Stimulated activated CD4-positive, alpha-beta T cell treated with anti-CD3 and anti-CD28 coated beads, Interleukin-1b, Interleukin-23, amount 100 ng/mL, for 4 hours (primary cell): ENCODE results near the gene GPR42.

ENCODE experiments used
- DNase-seq, 2 donors: peaks; one replicate each; pipeline ENCODE4 v3.0.0-alpha.2; 2020; ENCODE audit warnings: low read depth in 2 of 2

Gene GPR42, protein sequence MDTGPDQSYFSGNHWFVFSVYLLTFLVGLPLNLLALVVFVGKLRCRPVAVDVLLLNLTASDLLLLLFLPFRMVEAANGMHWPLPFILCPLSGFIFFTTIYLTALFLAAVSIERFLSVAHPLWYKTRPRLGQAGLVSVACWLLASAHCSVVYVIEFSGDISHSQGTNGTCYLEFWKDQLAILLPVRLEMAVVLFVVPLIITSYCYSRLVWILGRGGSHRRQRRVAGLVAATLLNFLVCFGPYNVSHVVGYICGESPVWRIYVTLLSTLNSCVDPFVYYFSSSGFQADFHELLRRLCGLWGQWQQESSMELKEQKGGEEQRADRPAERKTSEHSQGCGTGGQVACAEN

GRCh38 chr19:35370722-35371121 lies at the start of gene GPR42:
GPR42 (plus strand) TSS chr19:35371068; CDS start chr19:35371360, 292 bp downstream.
- no peak for DNase-seq

GRCh38 chr19:35321291-35321690 lies 49.6 kb upstream of the GPR42 start:
- DNase-seq: no peak

GRCh38 chr19:35322014-35322413 lies 48.9 kb upstream of the GPR42 start:
- no peak for DNase-seq

DNA sequence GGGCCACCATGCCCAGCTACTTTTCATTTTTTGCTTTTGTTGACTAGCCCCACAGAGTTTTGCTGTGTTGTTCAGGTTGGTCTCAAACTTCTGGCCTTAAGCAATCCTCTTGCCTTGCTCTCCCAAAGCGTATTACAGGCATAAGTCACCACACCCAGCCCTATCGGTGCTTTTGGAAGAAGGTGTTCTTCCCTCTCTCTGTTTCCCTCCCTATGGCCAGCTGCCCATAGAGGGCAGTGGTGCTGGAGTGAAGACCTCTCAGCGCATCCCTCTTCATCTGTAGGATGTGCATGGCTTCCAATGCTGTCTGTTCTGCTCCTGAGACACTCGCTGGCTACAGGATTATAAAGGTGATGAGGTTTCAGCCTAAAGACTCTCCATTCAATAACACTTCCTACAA lies 43.2 kb upstream of the GPR42 start:
- no peak for DNase-seq

- no peak for DNase-seq
Measured at GRCh38 chr19:35328851-35329285, 42.0 kb upstream of the GPR42 start, which contains the start of gene CD22. CD22 (plus strand) TSS chr19:35329187; CDS start chr19:35332041, 2,854 bp downstream.

DNA sequence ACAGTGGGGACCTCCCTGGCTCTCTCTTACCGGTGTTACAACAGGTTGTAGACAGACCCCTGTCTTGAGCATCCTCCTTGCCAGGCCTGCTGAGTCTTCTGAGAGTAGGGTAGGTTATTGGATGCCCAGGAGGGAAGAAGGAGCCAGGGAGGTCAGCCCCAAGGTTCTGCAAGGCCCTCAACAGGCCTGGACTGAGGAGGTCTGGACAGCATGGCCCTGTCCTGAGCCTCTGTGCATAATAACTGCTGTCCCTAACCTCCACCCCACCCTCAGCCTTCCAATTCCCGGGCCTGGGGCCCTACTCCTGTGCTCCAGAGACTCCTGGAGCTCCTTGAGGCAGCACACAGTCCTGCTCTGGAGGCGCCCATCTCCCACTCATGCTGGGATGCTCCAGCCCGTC lies 41.5 kb upstream of the GPR42 start:
- no peak for DNase-seq

DNA sequence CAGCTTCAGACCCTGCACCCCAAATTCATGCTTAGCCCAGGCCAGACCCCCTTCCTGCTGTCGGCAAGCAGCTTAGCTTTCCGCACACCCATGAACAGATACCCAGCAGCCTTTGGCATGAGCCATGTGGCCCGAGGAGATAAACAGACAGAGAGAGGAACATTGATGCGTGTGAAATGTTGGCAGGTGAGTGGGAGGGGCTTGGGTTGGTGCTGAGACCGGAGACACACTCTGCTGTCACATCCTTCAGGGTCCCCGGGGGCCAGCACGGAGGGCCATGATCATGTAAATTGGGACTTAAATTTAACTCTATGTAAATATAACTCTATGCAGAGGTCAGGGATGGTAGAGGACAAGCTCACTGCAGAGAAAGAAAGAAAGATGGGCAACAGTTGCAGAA lies 40.4 kb upstream of the GPR42 start:
- no peak for DNase-seq

DNA sequence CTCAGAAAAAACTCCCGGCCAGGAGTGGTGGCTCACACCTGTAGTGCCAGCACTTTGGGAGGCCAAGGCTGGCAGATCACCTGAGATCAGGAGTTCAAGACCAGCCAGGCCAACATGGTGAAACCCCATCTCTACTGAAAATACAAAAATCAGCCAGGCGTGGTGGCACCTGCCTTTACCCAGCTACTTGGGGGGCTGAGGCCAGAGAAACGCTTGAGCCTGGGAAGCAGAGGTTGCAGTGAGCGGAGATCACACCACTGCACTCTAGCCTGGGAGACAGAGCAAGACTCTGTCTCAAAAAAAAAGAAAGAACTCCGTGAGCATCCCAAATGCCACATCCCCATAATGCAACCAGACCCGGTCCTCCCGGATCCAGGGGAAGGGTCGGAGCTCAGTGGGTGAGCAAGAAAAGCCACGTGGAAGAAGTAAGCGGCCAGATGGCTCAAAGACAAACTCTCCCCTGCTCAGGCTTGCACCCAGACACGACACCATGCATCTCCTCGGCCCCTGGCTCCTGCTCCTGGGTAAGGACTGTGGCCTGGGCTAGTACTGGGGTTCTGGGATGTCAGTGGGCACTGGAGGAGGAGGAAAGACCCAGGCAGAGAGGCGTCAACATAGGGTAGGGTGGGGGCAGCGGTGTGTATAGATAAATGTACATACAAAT lies 39.2 kb upstream of the GPR42 start:
- DNase-seq: no peak

- DNase-seq: peak in 1 of 2 donors; percentile 19
Measured at GRCh38 chr19:35332817-35333216, 38.1 kb upstream of the GPR42 start.

GRCh38 chr19:35334144-35334753 lies 36.6 kb upstream of the GPR42 start:
- no peak for DNase-seq

- DNase-seq: no peak
Measured at GRCh38 chr19:35336166-35336955, 34.5 kb upstream of the GPR42 start.

DNA sequence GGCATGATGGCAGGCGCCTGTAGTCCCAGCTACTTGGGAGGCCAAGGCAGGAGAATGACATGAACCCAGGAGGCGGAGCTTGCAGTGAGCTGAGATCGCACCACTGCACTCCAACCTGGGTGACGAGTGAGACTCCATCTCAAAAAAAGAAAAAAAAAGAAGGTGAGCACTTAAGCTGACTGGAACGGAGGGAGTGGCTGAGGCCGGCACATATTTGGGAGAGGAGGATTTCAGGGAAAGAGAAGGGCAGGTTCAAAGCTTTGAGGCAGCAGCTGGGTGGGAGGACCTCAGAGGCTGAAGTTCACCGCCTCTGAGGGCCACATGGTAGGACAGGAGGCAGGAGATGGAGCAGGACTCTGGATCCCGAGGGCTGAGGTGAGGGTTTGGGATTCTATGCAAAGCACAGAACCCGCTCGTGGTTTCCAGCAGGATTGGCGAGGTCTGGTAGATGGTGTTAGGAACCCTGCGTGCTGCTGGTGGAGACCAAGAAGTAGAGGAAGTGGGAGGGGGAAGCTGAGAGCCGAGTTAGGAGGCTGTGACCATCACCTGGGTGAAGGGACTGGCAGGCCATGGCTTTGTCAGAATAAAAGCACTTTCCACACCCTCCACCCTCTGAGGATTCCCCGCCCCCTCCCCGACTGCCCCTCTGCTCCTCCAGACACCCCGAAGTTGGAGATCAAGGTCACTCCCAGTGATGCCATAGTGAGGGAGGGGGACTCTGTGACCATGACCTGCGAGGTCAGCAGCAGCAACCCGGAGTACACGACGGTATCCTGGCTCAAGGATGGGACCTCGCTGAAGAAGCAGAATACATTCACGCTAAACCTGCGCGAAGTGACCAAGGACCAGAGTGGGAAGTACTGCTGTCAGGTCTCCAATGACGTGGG lies 33.5 kb upstream of the GPR42 start:
- DNase-seq: no peak

- no peak for DNase-seq
Measured at GRCh38 chr19:35337984-35338296, 32.9 kb upstream of the GPR42 start.

DNA sequence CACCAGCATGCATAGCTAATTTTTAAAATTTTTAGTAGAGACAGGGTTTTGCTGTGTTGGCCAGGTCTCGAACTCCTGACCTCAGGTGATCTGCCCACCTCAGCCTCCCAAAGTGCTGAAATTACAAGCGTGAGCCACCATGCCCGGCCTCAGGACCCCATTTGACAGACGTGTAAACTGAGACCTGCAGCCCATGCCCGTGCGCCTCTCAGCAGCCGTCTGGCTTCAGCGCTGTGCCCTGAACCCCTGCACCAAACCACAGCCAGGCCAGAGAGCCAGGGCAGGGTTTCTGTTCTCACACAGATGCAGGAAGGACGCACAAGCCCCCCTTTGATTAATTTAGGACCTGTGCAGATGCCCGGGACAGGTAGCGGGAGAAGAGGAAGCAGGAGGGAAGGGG lies 30.4 kb upstream of the GPR42 start:
- DNase-seq: no peak

- no peak for DNase-seq
Measured at GRCh38 chr19:35341006-35341405, 29.9 kb upstream of the GPR42 start.

DNA sequence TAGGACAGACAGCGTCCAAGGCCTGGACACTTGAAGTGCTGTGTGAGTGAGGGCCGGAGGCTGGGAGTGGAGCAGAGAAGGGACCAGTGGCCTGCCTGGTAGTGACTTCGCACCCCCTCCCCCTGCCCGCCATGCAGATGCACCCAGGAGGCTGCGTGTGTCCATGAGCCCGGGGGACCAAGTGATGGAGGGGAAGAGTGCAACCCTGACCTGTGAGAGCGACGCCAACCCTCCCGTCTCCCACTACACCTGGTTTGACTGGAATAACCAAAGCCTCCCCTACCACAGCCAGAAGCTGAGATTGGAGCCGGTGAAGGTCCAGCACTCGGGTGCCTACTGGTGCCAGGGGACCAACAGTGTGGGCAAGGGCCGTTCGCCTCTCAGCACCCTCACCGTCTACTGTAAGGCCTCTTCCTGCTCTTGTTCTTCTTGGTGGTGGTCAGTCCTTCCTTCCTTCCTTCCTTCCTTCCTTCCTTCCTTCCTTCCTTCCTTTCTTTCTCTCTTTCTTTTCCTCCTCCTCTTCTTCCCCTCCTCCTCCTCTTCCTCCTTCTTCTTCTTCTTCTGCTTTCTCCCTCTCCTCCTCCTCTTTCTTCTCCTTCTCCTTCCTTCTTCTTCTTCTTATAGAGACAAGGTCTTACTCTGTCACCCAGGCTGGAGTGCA lies 29.2 kb upstream of the GPR42 start:
- DNase-seq: no peak

DNA sequence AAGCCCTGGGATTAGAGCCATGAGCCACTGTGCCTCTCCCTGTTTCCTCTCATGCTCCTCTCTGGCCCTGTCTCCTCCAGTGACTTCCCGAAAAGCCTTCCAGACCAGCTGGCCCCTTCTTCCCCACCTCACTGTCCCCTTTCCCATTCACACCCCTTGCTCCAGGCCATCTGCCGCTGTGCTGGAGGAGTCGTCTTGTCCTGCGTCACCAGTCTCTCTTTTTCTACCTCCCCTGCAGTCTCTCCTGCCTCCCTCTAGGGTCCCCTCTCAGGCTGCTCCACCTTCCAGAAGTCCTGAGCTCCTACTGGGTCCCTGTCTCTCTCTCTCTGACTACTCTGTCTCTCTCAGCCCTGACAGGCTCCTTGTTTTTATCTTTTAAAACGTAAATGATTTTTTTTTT lies 28.4 kb upstream of the GPR42 start:
- no peak for DNase-seq

DNA sequence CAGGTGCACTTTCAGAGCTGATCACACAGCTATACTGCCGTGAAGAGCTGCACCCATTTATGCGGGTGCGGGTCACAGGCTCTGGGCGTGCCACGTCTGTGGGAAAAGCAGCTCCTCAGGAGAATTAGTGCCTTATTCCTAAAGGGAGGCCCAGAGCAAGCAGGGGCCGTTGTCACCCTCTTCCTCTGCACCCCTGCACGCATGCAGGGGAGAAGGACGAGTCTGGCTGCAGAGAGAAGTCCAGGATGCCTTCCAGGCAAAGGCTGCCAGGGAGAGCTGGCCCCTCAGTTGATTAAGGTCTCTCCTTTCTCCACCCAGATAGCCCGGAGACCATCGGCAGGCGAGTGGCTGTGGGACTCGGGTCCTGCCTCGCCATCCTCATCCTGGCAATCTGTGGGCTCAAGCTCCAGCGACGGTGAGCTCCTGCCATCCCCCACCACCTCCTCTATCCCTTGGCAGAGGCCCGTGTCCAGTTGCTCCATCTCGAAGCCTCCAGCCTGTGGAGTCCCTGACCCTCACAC lies 26.3 kb upstream of the GPR42 start:
- no peak for DNase-seq

DNA sequence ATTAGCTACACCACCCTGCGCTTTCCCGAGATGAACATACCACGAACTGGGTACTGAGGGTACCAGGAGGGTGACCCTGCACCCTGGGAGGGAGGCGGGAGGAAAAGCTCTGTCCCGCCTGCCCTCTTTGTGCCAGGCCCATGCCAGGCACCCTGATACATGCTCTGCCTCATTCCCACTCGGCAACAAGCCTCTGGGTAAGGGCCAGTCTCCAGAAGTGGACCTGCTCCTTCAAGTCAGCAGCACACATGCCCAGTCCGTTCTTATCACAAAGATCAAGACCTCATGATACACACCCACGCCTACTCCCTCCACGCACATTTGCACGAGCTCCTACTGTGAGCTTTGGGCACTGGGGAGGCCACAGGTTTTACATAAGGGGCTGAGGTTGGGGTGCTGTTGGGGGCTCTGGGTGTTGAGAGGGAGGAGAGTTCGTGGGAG lies 25.2 kb upstream of the GPR42 start:
- DNase-seq: no peak
